Hepatocyte (in vitro differentiated cells): ENCODE measurements around the gene GRAP2.

Source experiments
- CTCF ChIP-seq: fragments of 200-600 bp; sonication (generic); IDR thresholded peaks from 2 replicates; pipeline ENCODE4 v1.5.1; 2016; ENCODE audit warnings: antibody characterized with exemption, mild to moderate bottlenecking; ENCODE audit not compliant: poor library complexity
- EZH2phosphoT487 ChIP-seq: fragments of 200-600 bp; sonication (generic); IDR thresholded peaks from one replicate; pipeline ENCODE4 v1.6.1; 2018; ENCODE audit warnings: antibody characterized with exemption, mild to moderate bottlenecking, low read depth, moderate library complexity; ENCODE audit not compliant: unreplicated experiment, severe bottlenecking

GRCh38 chr22:39980596-39980995 is 79.7 kb downstream of the GRAP2 start:
- TF ChIP-seq CTCF: no peak
- TF ChIP-seq EZH2phosphoT487: no peak
